ENCODE data around the gene PCDH19. TPM values are rescaled to one million over a fixed set of nuclear protein-coding genes. Genes with fewer than 3 reads are reported as not detected.

Gene PCDH19
- total and polyA plus RNA-seq, 2 experiments from 2014 or later: 0.87 to 1.4 TPM

DNA sequence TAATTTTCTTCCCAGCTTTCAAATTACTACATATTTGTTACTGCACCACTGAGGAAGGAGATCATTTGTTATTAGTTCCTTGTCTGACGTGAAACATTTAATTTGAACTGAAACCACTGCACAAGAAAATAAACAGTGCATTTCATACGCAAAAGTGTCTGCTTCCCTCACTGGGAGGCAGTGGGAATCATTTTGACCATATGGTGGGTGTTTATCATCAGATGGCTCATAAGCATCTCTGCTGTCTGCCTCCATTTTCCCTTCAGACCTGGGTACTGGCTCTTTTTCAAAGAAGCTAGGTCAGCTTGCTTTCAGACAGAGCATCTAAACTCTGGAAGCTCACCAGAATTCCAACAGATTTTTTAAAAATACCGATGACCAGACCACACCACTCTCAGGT is 135.2 kb downstream of the PCDH19 start:
- H3K4me1 ChIP-seq (ENCODE audit: insufficient read depth): no peaks in the 10 kb centered on the region
- Mint-ChIP-seq H3K27me3 (ENCODE audit: insufficient read depth, low read depth, poor library complexity) (no peaks in the 10 kb centered on the region), H3K36me3 (ENCODE audit: low read depth) (no peaks in the 10 kb centered on the region), H3K27ac (no peak overlapping the region), H3K4me3 (no peak overlapping the region), H3K9me3 (no peaks in the 10 kb centered on the region), H3K4me1 (no peaks in the 10 kb centered on the region; the same call in 2 of the 3 replicates)
- ATAC-seq: no peak
- H3K4me3 ChIP-seq: no peak overlapping the region
- H3F3A ChIP-seq (replicated peaks; ENCODE audit: low read depth): no peaks in the 10 kb centered on the region
- H3K9me2 ChIP-seq (ENCODE audit: insufficient read depth): no peaks in the 10 kb centered on the region
- H3K27ac ChIP-seq (ENCODE audit: low read depth): no peak overlapping the region
- no peak for DNase-seq (ENCODE audit: low spot score)
- H4K20me1 ChIP-seq (replicated peaks; ENCODE audit: insufficient read depth): no peaks in the 10 kb centered on the region
- H3K4me2 ChIP-seq: no peak overlapping the region
- no peaks in the 10 kb centered on the region for H3K79me2 ChIP-seq (replicated peaks; ENCODE audit: insufficient read depth)
- H3K36me3 ChIP-seq (ENCODE audit: insufficient read depth): no peaks in the 10 kb centered on the region
- H3K27me3 ChIP-seq (ENCODE audit: insufficient read depth): no peaks in the 10 kb centered on the region
- H2AFZ ChIP-seq: no peak overlapping the region
- TF ChIP-seq NANOG (IDR thresholded peaks at IDR 0.05; ENCODE audit: borderline replicate concordance) (no peak), ZNF331 (CRISPR knock-in tag; IDR thresholded peaks at IDR 0.05; ENCODE audit: low read depth) (no peak), EZH2phosphoT487 (IDR thresholded peaks at IDR 0.05; ENCODE audit: unreplicated experiment) (no peak), STAT1 (IDR thresholded peaks at IDR 0.05; ENCODE audit: unreplicated experiment) (no peak), EZH2 (IDR thresholded peaks at IDR 0.05; ENCODE audit: low read depth, unreplicated experiment) (no peak), ZNF114 (CRISPR knock-in tag; IDR thresholded peaks at IDR 0.05) (no peak), JUNB (IDR thresholded peaks at IDR 0.05; ENCODE audit: unreplicated experiment) (no peak), CREB1 (CRISPR knock-in tag; IDR thresholded peaks at IDR 0.05; ENCODE audit: low read depth) (no peak), POLR2AphosphoS5 (IDR thresholded peaks at IDR 0.05; ENCODE audit: low read depth) (no peak)
- TF ChIP-seq, protein P1, sequence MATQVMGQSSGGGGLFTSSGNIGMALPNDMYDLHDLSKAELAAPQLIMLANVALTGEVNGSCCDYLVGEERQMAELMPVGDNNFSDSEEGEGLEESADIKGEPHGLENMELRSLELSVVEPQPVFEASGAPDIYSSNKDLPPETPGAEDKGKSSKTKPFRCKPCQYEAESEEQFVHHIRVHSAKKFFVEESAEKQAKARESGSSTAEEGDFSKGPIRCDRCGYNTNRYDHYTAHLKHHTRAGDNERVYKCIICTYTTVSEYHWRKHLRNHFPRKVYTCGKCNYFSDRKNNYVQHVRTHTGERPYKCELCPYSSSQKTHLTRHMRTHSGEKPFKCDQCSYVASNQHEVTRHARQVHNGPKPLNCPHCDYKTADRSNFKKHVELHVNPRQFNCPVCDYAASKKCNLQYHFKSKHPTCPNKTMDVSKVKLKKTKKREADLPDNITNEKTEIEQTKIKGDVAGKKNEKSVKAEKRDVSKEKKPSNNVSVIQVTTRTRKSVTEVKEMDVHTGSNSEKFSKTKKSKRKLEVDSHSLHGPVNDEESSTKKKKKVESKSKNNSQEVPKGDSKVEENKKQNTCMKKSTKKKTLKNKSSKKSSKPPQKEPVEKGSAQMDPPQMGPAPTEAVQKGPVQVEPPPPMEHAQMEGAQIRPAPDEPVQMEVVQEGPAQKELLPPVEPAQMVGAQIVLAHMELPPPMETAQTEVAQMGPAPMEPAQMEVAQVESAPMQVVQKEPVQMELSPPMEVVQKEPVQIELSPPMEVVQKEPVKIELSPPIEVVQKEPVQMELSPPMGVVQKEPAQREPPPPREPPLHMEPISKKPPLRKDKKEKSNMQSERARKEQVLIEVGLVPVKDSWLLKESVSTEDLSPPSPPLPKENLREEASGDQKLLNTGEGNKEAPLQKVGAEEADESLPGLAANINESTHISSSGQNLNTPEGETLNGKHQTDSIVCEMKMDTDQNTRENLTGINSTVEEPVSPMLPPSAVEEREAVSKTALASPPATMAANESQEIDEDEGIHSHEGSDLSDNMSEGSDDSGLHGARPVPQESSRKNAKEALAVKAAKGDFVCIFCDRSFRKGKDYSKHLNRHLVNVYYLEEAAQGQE (IDR thresholded peaks at IDR 0.05; ENCODE audit: unreplicated experiment): no peak
- TF ChIP-seq, protein P2, sequence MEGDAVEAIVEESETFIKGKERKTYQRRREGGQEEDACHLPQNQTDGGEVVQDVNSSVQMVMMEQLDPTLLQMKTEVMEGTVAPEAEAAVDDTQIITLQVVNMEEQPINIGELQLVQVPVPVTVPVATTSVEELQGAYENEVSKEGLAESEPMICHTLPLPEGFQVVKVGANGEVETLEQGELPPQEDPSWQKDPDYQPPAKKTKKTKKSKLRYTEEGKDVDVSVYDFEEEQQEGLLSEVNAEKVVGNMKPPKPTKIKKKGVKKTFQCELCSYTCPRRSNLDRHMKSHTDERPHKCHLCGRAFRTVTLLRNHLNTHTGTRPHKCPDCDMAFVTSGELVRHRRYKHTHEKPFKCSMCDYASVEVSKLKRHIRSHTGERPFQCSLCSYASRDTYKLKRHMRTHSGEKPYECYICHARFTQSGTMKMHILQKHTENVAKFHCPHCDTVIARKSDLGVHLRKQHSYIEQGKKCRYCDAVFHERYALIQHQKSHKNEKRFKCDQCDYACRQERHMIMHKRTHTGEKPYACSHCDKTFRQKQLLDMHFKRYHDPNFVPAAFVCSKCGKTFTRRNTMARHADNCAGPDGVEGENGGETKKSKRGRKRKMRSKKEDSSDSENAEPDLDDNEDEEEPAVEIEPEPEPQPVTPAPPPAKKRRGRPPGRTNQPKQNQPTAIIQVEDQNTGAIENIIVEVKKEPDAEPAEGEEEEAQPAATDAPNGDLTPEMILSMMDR (conservative IDR thresholded peaks at IDR 0.05; ENCODE audit: low read depth in 2 of 2): no peak
- TF ChIP-seq, protein P3, sequence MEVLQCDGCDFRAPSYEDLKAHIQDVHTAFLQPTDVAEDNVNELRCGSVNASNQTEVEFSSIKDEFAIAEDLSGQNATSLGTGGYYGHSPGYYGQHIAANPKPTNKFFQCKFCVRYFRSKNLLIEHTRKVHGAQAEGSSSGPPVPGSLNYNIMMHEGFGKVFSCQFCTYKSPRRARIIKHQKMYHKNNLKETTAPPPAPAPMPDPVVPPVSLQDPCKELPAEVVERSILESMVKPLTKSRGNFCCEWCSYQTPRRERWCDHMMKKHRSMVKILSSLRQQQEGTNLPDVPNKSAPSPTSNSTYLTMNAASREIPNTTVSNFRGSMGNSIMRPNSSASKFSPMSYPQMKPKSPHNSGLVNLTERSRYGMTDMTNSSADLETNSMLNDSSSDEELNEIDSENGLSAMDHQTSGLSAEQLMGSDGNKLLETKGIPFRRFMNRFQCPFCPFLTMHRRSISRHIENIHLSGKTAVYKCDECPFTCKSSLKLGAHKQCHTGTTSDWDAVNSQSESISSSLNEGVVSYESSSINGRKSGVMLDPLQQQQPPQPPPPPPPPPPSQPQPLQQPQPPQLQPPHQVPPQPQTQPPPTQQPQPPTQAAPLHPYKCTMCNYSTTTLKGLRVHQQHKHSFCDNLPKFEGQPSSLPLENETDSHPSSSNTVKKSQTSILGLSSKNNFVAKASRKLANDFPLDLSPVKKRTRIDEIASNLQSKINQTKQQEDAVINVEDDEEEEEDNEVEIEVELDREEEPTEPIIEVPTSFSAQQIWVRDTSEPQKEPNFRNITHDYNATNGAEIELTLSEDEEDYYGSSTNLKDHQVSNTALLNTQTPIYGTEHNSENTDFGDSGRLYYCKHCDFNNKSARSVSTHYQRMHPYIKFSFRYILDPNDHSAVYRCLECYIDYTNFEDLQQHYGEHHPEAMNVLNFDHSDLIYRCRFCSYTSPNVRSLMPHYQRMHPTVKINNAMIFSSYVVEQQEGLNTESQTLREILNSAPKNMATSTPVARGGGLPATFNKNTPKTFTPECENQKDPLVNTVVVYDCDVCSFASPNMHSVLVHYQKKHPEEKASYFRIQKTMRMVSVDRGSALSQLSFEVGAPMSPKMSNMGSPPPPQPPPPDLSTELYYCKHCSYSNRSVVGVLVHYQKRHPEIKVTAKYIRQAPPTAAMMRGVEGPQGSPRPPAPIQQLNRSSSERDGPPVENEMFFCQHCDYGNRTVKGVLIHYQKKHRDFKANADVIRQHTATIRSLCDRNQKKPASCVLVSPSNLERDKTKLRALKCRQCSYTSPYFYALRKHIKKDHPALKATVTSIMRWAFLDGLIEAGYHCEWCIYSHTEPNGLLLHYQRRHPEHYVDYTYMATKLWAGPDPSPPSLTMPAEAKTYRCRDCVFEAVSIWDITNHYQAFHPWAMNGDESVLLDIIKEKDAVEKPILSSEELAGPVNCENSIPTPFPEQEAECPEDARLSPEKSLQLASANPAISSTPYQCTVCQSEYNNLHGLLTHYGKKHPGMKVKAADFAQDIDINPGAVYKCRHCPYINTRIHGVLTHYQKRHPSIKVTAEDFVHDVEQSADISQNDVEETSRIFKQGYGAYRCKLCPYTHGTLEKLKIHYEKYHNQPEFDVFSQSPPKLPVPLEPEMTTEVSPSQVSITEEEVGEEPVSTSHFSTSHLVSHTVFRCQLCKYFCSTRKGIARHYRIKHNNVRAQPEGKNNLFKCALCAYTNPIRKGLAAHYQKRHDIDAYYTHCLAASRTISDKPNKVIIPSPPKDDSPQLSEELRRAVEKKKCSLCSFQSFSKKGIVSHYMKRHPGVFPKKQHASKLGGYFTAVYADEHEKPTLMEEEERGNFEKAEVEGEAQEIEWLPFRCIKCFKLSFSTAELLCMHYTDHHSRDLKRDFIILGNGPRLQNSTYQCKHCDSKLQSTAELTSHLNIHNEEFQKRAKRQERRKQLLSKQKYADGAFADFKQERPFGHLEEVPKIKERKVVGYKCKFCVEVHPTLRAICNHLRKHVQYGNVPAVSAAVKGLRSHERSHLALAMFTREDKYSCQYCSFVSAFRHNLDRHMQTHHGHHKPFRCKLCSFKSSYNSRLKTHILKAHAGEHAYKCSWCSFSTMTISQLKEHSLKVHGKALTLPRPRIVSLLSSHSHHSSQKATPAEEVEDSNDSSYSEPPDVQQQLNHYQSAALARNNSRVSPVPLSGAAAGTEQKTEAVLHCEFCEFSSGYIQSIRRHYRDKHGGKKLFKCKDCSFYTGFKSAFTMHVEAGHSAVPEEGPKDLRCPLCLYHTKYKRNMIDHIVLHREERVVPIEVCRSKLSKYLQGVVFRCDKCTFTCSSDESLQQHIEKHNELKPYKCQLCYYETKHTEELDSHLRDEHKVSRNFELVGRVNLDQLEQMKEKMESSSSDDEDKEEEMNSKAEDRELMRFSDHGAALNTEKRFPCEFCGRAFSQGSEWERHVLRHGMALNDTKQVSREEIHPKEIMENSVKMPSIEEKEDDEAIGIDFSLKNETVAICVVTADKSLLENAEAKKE (CRISPR knock-in tag; IDR thresholded peaks at IDR 0.05): no peak
- TF ChIP-seq, protein P4, sequence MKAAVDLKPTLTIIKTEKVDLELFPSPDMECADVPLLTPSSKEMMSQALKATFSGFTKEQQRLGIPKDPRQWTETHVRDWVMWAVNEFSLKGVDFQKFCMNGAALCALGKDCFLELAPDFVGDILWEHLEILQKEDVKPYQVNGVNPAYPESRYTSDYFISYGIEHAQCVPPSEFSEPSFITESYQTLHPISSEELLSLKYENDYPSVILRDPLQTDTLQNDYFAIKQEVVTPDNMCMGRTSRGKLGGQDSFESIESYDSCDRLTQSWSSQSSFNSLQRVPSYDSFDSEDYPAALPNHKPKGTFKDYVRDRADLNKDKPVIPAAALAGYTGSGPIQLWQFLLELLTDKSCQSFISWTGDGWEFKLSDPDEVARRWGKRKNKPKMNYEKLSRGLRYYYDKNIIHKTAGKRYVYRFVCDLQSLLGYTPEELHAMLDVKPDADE (IDR thresholded peaks at IDR 0.05): no peak
